Activated CD4-positive, alpha-beta T cell treated with anti-CD3 and anti-CD28 coated beads, Interleukin-10, Interleukin-2, amounts not matched to agents 100 ng/mL and 50 ng/mL, durations not matched to agents 16 hours and 8 hours (primary cell): Measurements from ENCODE around the gene TRIM41.
"Not testable (repeated sequence)": the region's sequence is repeated elsewhere in the genome, so short reads cannot be mapped to it uniquely, and the experiment has no call there.

Source experiments
- DNase-seq: peaks from one replicate; pipeline ENCODE4 v3.0.0-alpha.2; 2020

Gene TRIM41

GRCh38 chr5:181193656-181194055 lies 29.4 kb upstream of the TRIM41 start:
- no peak for DNase-seq

DNA sequence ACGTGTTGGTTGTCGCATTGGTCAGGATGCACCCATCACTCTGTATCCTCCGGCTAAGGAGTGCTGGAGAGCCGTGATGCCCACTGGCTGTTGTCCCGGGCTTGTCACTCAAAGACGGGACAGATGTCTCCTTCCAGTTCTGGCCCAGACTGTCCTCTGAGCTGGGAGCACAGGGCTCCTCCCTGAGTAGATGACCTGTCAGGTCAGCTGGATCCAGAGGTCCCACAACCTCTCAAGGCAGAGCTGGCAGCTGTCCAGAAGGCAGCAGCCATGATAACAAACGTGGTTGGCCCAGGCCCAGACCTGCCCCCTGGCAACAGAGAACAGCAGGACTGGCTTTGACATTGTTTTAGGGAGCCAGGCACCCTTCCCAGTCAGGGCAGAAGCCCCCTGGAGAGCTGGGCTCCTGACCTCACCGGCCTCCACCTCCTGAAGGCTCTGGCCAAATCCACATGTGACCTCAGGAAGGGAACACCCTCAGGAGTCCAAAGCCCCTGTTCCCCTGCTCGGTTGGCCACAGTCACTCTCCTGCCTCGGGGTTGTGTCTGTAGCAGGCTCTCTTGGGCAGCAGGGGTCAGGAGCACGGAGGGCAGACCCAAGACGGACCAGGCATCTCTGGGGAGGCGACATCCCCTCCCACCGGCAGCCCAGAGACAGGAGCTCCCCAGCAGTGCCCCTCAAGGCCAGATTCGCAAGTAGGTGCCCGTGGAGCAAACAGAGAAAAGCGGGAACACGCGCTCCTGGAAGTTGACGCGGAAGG lies 28.4 kb upstream of the TRIM41 start:
- DNase-seq, result no peak

- DNase-seq, result no peak
These were observed 27.8 kb upstream of the TRIM41 start for GRCh38 chr5:181195249-181195761.

DNA sequence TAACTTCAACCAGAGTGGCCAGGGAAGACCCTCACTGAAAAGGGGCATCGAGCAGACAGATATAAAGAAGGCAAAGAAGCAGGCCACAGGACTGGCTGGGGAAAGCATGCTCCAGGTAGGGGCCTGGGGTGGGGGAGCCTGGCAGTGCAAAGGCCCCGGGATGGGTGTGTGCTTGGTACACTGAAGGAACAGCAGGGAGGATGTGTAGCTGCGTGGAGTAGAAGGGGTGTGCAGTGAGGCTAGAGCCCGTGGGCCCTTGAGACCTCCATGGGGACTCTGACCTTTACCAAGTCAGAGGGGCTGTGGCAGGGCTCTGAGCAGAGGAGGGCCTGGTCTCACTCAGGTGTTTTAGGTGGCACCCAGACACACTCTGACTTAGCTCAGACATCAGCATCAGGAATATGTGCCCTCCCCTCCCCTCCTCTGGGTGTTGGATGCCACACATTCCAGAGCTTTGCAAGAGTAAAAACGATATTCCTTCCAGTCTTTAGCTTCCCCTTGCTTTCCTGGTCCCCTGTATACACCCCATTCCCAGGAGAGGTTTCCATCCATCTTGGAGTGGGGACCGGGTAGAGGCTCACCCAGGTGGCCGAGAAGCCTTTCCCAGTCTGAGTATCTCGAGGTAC lies 25.6 kb upstream of the TRIM41 start:
- no peak for DNase-seq

GRCh38 chr5:181198106-181198685 lies 24.9 kb upstream of the TRIM41 start:
- DNase-seq, result no peak

- no peak for DNase-seq
These were observed 24.1 kb upstream of the TRIM41 start for GRCh38 chr5:181198905-181199519.

DNA sequence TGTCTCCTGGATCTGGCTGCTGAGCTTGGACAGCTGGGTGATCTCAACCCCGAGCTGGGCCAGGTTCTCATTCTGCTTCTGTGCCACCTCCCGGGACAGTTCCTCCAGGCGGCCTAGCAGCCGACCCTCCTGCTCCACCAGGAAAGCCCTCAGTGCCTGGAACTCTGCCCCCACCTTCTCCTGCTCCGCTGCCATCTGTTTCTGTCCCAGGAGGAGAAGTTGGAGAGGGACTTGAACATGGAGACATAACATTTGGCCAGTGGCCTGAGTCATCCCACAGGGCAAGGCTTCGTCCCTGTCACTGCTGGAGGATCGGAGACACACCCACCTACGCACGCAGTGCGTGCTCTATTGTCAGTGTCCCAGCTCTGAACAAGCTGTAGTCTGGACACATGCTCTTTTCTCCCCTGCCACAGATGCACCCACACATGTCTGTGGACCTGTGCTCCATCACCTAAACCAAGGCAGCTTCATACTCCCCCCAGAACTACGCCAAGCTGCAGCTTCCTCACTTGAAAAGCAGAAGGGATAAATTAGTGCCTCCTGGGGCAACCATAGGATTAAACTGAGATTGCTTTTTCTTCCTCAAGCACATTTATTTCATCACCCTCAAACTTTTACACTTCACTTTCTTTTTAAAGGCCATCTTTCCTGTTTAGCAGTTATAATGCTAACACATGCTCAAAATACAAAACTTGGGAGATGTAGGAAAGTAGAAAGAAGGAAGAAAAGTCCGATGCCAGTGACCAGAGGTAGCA lies 23.0 kb upstream of the TRIM41 start:
- no peak for DNase-seq

DNA sequence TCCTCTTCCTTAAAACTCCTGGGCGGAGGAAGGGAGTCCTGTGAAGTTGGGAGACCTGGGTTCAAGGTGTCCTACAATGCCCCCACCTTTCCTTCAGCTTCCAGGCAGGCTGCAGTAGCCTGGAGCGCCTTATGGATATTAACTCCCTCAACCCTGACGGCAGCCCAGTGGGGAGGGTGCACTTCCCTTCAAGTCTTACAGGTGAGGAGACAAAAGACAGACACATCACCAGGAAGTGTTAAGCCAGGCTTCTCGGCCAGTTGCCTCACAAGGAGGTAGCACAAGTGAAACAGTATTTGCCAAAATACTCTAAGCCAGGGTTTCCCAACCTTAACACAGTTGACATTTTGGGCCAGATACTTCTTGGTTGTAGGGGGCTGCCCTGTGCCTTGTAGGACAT lies 22.3 kb upstream of the TRIM41 start:
- DNase-seq, result no peak

- no peak for DNase-seq
These were observed 19.9 kb upstream of the TRIM41 start for GRCh38 chr5:181203093-181203711.

- no peak for DNase-seq
These were observed 19.3 kb upstream of the TRIM41 start for GRCh38 chr5:181203777-181204112.

- DNase-seq, result no peak
These were observed 18.8 kb upstream of the TRIM41 start for GRCh38 chr5:181204113-181204825.

DNA sequence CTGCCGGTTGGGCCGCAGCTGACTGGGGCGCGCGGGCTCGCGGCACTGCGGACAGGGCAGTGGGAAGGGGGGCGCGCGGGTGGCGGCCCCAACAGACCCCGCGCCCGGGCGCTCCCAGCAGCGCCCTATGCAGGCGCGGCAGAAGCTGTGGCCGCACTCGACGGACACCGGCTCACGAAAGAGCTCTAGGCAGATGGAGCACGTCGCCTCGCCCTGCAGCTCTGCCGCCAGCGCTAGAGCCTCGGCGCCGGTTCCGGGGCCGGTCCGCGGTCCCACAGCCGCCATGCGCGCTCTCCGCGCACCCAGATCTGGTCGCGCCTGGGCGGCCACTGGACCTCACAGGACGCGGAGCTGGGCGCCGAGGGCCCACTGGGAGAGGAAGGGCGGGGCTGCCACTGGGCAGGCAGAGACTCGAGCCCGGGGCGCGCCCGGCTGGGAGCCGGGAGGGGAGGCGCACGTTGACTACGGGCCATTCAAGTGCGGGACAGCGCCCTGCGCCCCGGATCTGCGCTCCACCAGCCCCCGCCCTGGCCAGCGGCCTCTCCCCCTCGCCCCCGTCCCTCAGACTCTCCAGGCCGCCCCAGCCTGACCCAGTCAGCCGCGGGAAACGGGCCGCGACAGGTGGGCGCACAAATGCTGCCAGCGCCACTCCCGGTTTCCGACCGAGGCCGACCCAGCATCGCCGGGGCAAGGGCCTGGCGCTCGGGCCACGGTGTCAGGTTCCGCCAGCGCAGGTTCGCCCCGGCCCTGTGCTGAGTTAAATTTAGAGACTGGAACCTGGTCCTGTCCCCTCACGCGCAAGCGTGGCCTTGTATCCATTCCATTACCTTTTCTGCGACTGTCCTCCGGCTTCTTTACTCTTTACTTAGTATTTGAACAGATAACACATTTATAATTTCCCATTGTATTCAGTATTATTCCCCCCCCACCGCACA lies 18.0 kb upstream of the TRIM41 start, which contains the start of gene TRIM7:
TSS of gene TRIM7 (minus strand) at position 371 of the 935 bp plus-strand sequence. CDS start at position 285, 86 bp downstream.
- DNase-seq, result no peak

- DNase-seq, result no peak
These were observed 17.1 kb upstream of the TRIM41 start for GRCh38 chr5:181205761-181206649.

DNA sequence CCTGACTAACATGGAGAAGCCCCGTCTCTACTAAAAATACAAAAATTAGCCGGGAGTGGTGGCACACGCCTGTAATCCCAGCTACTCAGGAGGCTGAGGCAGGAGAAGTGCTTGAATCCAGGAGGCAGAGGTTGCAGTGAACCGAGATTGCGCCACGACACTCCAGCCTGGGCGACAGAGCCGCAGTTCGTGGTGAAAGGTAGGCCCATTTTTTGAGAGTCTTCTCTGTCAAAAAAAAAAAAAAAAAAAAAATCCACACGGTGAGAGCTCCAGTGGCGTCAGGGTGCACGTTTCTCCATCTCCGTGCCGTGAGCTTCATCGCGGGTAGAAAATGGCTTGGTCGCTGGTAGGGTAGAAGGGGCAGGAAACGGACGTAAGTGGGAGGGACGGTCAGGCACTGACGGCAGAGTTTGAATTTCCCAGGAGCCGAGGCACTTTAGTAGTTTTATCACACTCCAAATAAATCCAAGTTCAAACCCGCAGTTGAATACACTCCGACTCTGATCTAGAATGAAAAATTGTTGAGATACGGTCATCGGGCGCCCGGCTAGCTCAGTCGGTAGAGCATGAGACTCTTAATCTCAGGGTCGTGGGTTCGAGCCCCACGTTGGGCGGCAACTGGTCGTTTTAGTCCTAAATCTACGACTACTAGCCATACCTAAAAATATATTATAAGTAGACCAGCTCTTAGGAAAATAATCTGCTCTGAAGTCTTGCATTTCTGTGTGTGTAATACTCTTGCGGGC lies 15.7 kb upstream of the TRIM41 start:
- peak; percentile 92 for DNase-seq

DNA sequence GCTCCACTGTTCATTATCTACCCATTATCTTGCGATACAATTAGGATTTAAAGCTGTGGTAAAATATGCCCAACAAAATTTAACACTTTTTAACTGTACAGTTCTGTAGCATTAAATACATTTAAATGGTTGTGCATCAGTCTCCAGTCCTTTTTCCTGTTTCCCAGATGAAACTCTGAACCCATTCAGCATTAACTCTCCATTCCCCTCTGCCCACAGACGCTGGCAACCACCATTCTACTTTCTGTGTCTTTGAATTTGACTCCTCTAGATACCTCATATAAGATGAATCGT lies 15.2 kb upstream of the TRIM41 start:
- no peak for DNase-seq

DNA sequence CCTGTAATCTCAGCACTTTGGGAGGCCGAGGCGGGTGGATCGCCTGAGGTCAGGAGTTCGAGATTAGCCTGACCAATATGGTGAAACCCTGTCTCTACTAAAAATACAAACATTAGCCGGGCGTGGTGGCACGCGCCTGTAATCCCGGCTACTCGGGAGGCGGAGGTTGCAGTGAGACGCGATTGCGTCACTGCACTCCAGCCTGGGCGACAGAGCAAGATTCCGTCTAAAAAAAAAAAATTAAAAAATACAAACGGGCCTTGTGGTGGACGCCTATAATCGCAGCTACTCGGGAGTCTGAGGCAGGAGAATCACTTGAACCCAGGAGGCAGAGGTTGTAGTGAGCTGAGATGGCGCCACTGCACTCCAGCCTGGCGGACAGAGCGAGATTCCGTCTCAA lies 14.1 kb upstream of the TRIM41 start:
- not testable (repeated sequence) for DNase-seq

DNA sequence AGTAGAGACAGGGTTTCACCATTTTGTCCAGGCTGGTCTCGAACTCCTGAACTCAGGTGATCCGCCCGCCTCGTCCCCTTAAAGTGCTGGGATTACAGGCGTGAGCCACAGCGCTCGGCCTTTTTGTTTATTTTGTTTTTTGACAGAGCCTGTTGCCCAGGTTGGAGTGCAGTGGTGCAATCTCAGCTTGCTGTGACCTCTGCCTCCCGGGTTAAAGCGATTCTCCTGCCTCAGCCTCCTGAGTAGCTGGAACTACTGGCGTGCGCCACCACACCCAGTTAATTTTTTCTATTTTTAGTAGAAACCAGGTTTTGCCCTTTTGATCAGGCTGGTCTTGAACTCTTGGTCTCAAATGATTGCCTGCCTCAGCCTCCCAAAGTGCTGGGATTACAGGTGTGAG lies 12.9 kb upstream of the TRIM41 start:
- not testable (repeated sequence) for DNase-seq

DNA sequence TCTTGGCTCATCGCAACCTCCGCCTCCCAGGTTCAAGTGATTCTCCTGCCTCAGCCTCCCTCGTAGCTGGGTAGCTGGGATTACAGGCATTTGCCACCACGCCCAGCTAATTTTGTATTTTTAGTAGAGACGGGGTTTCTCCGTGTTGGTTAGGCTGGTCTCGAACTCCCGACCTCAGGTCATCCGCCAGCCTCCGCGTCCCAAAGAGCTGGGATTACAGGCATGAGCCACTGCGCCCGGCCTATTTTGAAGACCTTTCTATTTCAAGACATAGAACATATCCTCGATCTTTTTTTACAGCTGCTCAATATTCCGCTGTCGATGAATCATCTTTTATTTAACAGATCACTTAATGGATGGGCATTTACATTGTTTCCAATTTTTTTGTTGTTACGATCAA lies 12.4 kb upstream of the TRIM41 start:
- DNase-seq, result not testable (repeated sequence)

- no peak for DNase-seq
These were observed 11.9 kb upstream of the TRIM41 start for GRCh38 chr5:181211208-181211607.
